Colonic mucosa (tissue), 4 donors: ENCODE results near the gene TPST2. TPM values are rescaled to one million over a fixed set of nuclear protein-coding genes. Genes with fewer than 3 reads are reported as not detected.

Experiments used
- DNase-seq: peaks from one replicate; pipeline ENCODE4 v3.0.0-alpha.2; 2020
- H3K27ac ChIP-seq: fragments of 200-600 bp; one replicate; pipeline ENCODE4 v1.8.0; 2021
- H3K27me3 ChIP-seq: fragments of 200-600 bp; one replicate; pipeline ENCODE4 v1.8.0; 2021
- H3K36me3 ChIP-seq: fragments of 200-600 bp; one replicate; pipeline ENCODE4 v1.8.0; 2021
- H3K4me1 ChIP-seq: fragments of 200-600 bp; one replicate; pipeline ENCODE4 v1.8.0; 2021; ENCODE audit warnings: mild to moderate bottlenecking
- H3K4me3 ChIP-seq: fragments of 200-600 bp; one replicate; pipeline ENCODE4 v1.8.0; 2021
- H3K9ac ChIP-seq, 2 donors: one replicate each; pipeline ENCODE4 v1.7.0; 2013; ENCODE audit warnings: control low read depth in 2 of 2, low read depth in 2 of 2, low read length in 2 of 2
- H3K9me3 ChIP-seq: fragments of 200-600 bp; one replicate; pipeline ENCODE4 v1.8.0; 2021
- intact Hi-C: fragments of 100-400 bp; cut with DNase I; formaldehyde crosslinking; loops from one replicate; pipeline ENCODE4 v1.14.1; 2022
- total RNA-seq, 2 donors: library from RNA; stranded (reverse); fragmentation: NEBNext Ultra II Directional in 1 of 2; extraction: Animal tissue kit (Norgen Biotek cat#: 25700) in 1 of 2; gene quantifications; one replicate each; pipeline ENCODE4 v1.2.1, GENCODE V29; 2021
- TF ChIP-seq, protein P1 (sequence below): fragments of 200-600 bp; IDR thresholded peaks from one replicate; pipeline ENCODE4 v1.8.0; 2022; ENCODE audit warnings: antibody characterized with exemption, mild to moderate bottlenecking
- donor health status: healthy.
- donor health status: DM: no; HTN: no; CAD: no.
- donor health status: DM: no; HTN: no; CAD: no.

The TPST2 gene
- total RNA-seq, 2 donors from 2014 or later: 13.3 to 19.9 TPM

DNA sequence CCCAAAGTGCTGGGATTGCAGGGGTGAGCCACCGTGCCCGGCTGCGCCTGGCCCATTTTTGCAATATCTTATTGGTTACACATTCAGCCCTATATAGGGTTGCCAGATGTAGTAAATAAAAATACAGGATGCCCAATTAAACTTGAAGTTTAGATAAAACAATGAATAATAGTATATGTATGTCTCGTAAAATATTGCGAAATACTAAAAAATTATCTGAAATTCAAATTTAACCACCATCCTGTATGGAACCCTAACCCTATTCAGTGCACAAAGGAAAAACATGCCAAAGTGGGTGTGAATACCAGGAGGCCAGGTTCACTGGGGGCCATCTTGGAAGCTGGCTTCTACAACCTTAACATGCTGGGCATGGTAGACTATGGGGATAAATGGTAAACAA, 72.5 kb downstream of the TPST2 start:
- intact Hi-C loops: no loop called here
- no peak for DNase-seq
- TF ChIP-seq, protein P1, sequence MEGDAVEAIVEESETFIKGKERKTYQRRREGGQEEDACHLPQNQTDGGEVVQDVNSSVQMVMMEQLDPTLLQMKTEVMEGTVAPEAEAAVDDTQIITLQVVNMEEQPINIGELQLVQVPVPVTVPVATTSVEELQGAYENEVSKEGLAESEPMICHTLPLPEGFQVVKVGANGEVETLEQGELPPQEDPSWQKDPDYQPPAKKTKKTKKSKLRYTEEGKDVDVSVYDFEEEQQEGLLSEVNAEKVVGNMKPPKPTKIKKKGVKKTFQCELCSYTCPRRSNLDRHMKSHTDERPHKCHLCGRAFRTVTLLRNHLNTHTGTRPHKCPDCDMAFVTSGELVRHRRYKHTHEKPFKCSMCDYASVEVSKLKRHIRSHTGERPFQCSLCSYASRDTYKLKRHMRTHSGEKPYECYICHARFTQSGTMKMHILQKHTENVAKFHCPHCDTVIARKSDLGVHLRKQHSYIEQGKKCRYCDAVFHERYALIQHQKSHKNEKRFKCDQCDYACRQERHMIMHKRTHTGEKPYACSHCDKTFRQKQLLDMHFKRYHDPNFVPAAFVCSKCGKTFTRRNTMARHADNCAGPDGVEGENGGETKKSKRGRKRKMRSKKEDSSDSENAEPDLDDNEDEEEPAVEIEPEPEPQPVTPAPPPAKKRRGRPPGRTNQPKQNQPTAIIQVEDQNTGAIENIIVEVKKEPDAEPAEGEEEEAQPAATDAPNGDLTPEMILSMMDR: no peak

DNA sequence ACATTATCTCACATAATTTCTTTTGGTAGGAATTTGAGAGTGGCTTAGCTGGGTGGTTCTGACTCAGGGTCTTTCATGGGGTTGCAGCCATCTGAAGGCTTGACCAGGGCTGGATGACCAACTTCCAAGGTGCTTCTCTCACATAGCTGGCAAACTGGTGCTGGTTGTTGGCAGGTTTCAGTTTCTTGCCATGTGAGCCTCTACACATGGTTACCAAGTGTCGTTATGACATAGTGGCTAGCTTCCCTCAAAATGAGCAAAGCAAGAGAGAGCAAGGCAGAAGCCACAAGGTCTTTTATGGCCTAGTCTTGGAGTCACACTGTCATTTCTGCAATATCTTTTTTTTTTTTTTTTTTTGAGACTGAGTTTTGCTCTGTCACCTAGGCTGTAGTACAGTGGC, 73.4 kb downstream of the TPST2 start:
- intact Hi-C loops: no loop called here
- DNase-seq: no peak
- no peak overlapping the region for H3K27ac ChIP-seq
- TF ChIP-seq, protein P1: no peak
- H3K9ac ChIP-seq: no peak overlapping the region
- no peak overlapping the region for H3K4me3 ChIP-seq
- H3K27me3 ChIP-seq: no peaks in the 10 kb centered on the region
- peaks cover under 1% of the 10 kb centered on the region for H3K4me1 ChIP-seq
- no peaks in the 10 kb centered on the region for H3K36me3 ChIP-seq
- no peaks in the 10 kb centered on the region for H3K9me3 ChIP-seq

More for the DNA sequence above, 72.5 kb downstream of the TPST2 start:
- Histone ChIP-seq H3K36me3 (no peaks in the 10 kb centered on the region), H3K4me1 (no peaks in the 10 kb centered on the region), H3K27me3 (no peaks in the 10 kb centered on the region), H3K27ac (no peak overlapping the region), H3K9me3 (no peaks in the 10 kb centered on the region), H3K9ac (no peak overlapping the region), H3K4me3 (no peak overlapping the region)

DNA sequence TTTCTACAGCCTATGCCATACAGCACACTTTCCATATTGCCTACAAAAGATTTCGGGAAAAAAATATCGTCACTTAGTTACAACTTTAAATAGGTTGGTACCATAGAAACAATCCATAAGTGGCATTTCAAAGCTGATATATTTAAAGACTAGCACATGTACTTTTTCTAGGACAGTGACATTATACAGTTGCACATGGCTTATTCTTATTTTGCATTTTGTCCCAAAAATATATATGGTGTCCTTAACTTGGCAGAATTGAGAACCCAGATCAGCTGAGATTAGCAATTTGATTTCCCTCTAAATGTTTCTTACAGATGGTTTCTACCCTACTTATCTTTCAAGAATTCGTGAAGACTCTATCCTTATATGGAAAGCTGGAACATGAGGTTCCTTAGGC, 74.0 kb downstream of the TPST2 start:
- no peak overlapping the region for H3K9ac ChIP-seq
- intact Hi-C loops: no loop called here
- TF ChIP-seq, protein P1: no peak

DNA sequence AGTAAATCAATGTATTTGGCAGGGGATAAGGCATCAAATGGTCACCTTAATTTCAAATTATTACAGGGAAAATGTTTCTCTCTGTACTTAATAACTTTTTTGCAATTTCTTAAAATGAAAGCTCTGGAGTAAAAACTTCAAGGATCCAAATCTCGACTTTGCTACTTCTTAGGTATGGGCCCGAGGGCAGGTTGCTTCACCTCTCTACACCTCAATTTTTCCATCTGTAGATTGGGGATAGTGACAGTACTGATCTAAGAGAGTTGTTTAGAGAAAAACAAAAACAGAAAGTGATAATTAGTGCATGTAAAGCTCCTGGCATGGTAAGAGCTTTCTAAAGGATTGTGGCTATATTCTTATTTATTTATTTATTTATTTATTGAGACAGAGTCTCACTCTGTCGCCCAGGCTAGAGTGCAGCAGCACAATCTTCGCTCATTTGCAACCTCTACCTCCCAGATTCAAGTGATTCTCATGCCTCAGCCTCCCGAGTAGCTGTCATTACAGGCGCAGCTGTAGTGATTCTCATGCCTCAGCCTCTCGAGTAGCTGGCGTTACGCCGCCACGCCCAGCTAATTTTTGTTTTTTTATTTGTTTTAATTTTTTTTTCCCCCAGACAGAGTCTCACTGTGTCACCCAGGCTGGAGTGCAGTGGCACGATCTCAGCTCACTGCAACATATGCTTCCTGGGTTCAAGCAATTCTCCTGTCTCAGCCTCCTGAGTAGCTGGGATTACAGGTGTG, 75.3 kb downstream of the TPST2 start:
- Histone ChIP-seq H3K36me3 (no peaks in the 10 kb centered on the region), H3K4me1 (peaks cover 7% of the 10 kb centered on the region), H3K27me3 (no peaks in the 10 kb centered on the region), H3K27ac (no peak overlapping the region), H3K9me3 (no peaks in the 10 kb centered on the region), H3K4me3 (no peak overlapping the region), H3K9ac (no peak overlapping the region)
- intact Hi-C loops: no loop called here
- no peak for DNase-seq
- TF ChIP-seq, protein P1: no peak

More for the DNA sequence above, 74.0 kb downstream of the TPST2 start:
- H3K27ac ChIP-seq: no peak overlapping the region
- H3K4me3 ChIP-seq: no peak overlapping the region
- peaks cover 3% of the 10 kb centered on the region for H3K4me1 ChIP-seq
- no peaks in the 10 kb centered on the region for H3K9me3 ChIP-seq
- no peaks in the 10 kb centered on the region for H3K27me3 ChIP-seq
- no peaks in the 10 kb centered on the region for H3K36me3 ChIP-seq
- no peak for DNase-seq

DNA sequence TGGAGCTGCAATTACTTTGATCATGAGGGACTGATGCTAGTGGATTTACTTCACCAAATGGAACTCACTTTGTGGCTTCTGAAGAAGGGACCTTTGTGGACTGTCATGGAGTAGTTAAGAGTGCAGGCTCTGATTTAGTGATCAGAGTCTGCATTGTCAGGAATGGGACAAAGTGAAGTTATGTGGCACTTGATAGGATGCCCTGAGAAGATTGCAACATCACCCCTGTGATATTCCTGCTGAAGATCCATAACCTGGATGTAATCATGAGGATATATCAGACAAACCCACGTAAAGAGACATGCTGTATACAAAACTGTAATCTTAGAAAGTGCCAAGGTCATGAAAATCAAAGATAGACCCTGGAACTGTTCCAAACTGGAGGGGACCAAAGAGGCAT, 76.1 kb downstream of the TPST2 start:
- intact Hi-C loops: no loop called here
- TF ChIP-seq, protein P1: no peak
- peaks cover 7% of the 10 kb centered on the region for H3K4me1 ChIP-seq
- no peak for DNase-seq
- no peak overlapping the region for H3K4me3 ChIP-seq
- H3K27ac ChIP-seq: no peak overlapping the region
- no peaks in the 10 kb centered on the region for H3K36me3 ChIP-seq
- no peaks in the 10 kb centered on the region for H3K27me3 ChIP-seq
- no peaks in the 10 kb centered on the region for H3K9me3 ChIP-seq
- no peak overlapping the region for H3K9ac ChIP-seq
